Activated CD4-positive, CD25-positive, alpha-beta regulatory T cell treated with anti-CD3 and anti-CD28 coated beads, Interleukin-2, amount 50 U/mL, for 72 hours (primary cell): Measurements from ENCODE around the gene IQGAP2.
"Not testable (repeated sequence)": the region's sequence is repeated elsewhere in the genome, so short reads cannot be mapped to it uniquely, and the experiment has no call there.

ENCODE experiments used
- DNase-seq: peaks from one replicate; pipeline ENCODE4 v3.0.0; 2021

Gene IQGAP2

GRCh38 chr5:76544268-76544926 lies 141.3 kb downstream of the IQGAP2 start:
- peak; percentile 46 for DNase-seq

- no peak for DNase-seq
These were observed 142.1 kb downstream of the IQGAP2 start for GRCh38 chr5:76545184-76545583.

GRCh38 chr5:76546497-76547102 lies 143.5 kb downstream of the IQGAP2 start:
- no peak for DNase-seq

- DNase-seq, result peak; percentile 37
These were observed 144.3 kb downstream of the IQGAP2 start for GRCh38 chr5:76547242-76547890.

GRCh38 chr5:76547891-76548524 lies 144.9 kb downstream of the IQGAP2 start:
- DNase-seq, result no peak

GRCh38 chr5:76548525-76549229 lies 145.6 kb downstream of the IQGAP2 start:
- DNase-seq, result no peak

- not testable (repeated sequence) for DNase-seq
These were observed 147.8 kb downstream of the IQGAP2 start for GRCh38 chr5:76550881-76551280.

- DNase-seq, result no peak
These were observed 149.5 kb downstream of the IQGAP2 start for GRCh38 chr5:76552546-76552945.

GRCh38 chr5:76553251-76553650 lies 150.2 kb downstream of the IQGAP2 start:
- no peak for DNase-seq

GRCh38 chr5:76555114-76555513 lies 152.0 kb downstream of the IQGAP2 start:
- DNase-seq, result no peak

- DNase-seq, result no peak
These were observed 152.6 kb downstream of the IQGAP2 start for GRCh38 chr5:76555717-76556116.

GRCh38 chr5:76556511-76557221 lies 153.6 kb downstream of the IQGAP2 start:
- no peak for DNase-seq

GRCh38 chr5:76560952-76561891 lies 158.1 kb downstream of the IQGAP2 start:
- no peak for DNase-seq

- DNase-seq, result no peak
These were observed 158.9 kb downstream of the IQGAP2 start for GRCh38 chr5:76561959-76562358.

- DNase-seq, result no peak
These were observed 161.9 kb downstream of the IQGAP2 start for GRCh38 chr5:76565009-76565408.

GRCh38 chr5:76570153-76570552 lies 167.1 kb downstream of the IQGAP2 start:
- no peak for DNase-seq

- no peak for DNase-seq
These were observed 168.5 kb downstream of the IQGAP2 start for GRCh38 chr5:76571559-76571958.

GRCh38 chr5:76576450-76576849 lies 173.4 kb downstream of the IQGAP2 start:
- DNase-seq, result no peak

- no peak for DNase-seq
These were observed 173.9 kb downstream of the IQGAP2 start for GRCh38 chr5:76576996-76577395.

GRCh38 chr5:76579166-76579937 lies 176.3 kb downstream of the IQGAP2 start:
- no peak for DNase-seq

GRCh38 chr5:76580981-76581380 lies 177.9 kb downstream of the IQGAP2 start:
- DNase-seq, result no peak
